Choroid plexus epithelial cell (primary cell): ENCODE data around the gene SPECC1L.
"Not testable (repeated sequence)": the region's sequence is repeated elsewhere in the genome, so short reads cannot be mapped to it uniquely, and the experiment has no call there.

Experiments used
- DNase-seq: peaks from one replicate; pipeline ENCODE4 v3.0.0-alpha.2; 2010; ENCODE audit warnings: low read depth
- H3K4me3 ChIP-seq: 2 replicates; pipeline ENCODE4 v1.5.1; 2011; ENCODE audit warnings: low read depth, mild to moderate bottlenecking, control low read depth, low read length, moderate library complexity
- TF ChIP-seq, protein P1 (sequence below): conservative IDR thresholded peaks from 2 replicates; pipeline ENCODE4 v1.5.1; 2011; ENCODE audit warnings: low read depth, mild to moderate bottlenecking, control low read depth, inconsistent platforms, low read length, moderate library complexity

The SPECC1L gene

DNA sequence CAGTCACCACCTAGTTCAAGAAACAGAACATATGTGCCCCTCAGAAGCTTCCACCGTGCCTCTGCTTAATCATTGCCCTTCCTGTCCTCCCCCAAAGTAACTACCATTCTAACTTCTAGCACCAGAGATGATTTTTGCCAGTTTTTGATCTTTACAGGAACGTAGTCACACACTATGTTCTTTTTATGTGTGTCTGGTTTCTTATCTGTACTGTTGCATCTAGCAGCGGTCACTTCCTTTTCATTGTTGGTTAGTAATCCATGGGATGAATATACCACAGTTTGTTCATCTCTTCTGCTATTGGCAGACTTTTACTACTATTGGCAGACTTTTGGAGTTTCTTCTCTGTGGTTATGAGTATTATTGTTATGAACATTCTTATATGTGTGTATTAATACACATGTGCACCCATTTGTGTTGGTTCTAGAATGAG lies 34.6 kb downstream of the SPECC1L start:
- TF ChIP-seq, protein P1, sequence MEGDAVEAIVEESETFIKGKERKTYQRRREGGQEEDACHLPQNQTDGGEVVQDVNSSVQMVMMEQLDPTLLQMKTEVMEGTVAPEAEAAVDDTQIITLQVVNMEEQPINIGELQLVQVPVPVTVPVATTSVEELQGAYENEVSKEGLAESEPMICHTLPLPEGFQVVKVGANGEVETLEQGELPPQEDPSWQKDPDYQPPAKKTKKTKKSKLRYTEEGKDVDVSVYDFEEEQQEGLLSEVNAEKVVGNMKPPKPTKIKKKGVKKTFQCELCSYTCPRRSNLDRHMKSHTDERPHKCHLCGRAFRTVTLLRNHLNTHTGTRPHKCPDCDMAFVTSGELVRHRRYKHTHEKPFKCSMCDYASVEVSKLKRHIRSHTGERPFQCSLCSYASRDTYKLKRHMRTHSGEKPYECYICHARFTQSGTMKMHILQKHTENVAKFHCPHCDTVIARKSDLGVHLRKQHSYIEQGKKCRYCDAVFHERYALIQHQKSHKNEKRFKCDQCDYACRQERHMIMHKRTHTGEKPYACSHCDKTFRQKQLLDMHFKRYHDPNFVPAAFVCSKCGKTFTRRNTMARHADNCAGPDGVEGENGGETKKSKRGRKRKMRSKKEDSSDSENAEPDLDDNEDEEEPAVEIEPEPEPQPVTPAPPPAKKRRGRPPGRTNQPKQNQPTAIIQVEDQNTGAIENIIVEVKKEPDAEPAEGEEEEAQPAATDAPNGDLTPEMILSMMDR: no peak
- peak; percentile 63 for DNase-seq
- no peak overlapping the region for H3K4me3 ChIP-seq

DNA sequence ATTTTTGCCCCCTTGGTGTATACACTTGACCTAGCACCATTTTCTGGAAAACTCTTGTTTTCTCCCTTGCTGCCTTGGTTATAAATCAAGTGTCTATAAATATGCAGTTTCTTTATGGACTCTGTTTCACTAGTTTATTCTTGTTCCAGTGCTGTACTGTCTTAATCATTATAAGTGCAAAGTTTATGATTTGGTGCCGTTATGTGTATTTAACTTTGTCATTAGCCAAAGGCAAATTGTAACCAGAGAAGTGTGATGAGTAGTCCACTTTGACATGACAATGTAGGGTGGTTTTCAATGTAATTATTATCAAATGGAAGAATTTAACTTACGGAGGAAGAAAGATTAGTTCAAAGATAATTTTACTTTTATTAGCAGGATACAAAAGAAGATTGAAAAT lies 40.3 kb downstream of the SPECC1L start:
- TF ChIP-seq, protein P1: no peak
- DNase-seq: no peak
- H3K4me3 ChIP-seq: no peak overlapping the region

DNA sequence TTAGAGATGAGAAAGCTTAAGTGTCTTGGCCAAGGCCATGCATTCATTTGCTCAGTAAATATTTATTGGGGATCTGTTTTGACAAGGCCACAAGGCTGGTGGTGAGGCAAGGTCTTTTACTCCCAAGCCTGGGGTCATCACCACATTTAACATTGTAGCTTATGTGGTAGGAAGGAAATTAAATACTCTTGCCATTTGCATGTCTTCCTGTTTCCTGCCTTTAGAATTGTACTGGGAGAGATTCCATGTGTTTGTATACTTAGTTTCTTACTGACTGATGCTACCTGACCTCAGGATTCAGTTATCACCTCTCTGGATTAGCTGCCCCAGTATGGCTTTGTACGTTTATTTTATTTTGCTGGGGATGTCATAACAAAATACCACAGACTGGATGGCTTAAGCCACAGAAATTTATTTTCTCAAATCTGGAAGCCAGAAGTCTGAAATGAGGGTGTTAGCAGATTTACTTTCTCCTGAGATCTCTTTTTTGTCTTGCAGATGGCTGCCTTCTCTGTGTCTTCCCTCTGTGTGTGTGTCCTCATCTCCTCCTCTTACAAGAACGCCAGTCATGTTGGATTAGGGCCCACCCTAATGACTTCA lies 44.8 kb downstream of the SPECC1L start:
- TF ChIP-seq, protein P1: no peak
- peak; percentile 68 for DNase-seq
- H3K4me3 ChIP-seq: no peak overlapping the region

DNA sequence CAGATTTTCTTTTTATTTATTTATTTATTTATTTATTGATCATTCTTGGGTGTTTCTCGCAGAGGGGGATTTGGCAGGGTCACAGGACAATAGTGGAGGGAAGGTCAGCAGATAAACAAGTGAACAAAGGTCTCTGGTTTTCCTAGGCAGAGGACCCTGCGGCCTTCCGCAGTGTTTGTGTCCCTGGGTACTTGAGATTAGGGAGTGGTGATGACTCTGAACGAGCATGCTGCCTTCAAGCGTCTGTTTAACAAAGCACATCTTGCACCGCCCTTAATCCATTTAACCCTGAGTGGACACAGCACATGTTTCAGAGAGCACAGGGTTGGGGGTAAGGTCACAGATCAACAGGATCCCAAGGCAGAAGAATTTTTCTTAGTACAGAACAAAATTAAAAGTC lies 45.6 kb downstream of the SPECC1L start:
- not testable (repeated sequence) for DNase-seq, H3K4me3 ChIP-seq

DNA sequence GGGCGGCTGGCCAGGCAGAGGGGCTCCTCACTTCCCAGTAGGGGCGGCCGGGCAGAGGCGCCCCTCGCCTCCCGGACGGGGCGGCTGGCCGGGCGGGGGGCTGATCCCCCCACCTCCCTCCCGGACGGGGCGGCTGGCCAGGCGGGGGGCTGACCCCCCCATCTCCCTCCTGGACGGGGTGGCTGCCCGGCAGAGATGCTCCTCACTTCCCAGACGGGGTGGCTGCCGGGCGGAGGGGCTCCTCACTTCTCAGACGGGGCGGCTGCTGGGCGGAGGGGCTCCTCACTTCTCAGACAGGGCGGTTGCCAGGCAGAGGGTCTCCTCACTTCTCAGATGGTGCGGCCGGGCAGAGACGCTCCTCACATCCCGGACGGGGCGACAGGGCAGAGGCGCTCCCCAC lies 46.9 kb downstream of the SPECC1L start:
- H3K4me3 ChIP-seq, DNase-seq: not testable (repeated sequence)

DNA sequence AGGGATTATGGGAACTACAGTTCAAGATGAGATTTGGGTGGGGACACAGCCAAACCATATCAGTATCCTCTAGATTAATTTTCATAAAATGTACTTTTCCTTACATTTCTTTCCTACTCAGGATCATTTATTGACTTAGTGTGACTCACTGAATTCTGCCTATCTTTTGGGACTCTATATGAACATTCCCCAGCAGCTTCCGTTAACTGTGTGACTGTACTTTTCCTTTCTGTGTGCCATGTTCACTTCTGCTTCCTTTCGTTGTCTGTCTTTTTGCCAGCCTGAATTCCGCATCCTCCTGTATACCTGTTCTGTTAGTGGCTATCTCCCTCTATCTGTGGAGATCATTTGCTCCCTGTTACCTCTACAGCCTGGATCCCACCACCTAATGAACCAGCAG lies 48.8 kb downstream of the SPECC1L start:
- DNase-seq: peak; percentile 48
- TF ChIP-seq, protein P1: no peak
- no peak overlapping the region for H3K4me3 ChIP-seq

DNA sequence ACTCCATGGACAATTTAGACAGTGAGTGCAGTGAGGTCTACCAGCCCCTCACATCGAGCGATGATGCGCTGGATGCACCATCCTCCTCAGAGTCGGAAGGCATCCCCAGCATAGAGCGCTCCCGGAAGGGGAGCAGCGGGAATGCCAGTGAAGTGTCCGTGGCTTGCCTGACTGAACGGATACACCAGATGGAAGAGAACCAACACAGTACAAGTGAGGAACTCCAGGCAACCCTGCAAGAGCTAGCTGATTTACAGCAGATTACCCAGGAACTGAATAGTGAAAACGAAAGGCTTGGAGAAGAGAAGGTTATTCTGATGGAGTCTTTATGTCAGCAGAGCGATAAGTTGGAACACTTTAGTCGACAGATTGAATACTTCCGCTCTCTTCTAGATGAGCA lies 51.4 kb downstream of the SPECC1L start:
- TF ChIP-seq, protein P1: no peak
- H3K4me3 ChIP-seq: no peak overlapping the region
- DNase-seq: no peak

DNA sequence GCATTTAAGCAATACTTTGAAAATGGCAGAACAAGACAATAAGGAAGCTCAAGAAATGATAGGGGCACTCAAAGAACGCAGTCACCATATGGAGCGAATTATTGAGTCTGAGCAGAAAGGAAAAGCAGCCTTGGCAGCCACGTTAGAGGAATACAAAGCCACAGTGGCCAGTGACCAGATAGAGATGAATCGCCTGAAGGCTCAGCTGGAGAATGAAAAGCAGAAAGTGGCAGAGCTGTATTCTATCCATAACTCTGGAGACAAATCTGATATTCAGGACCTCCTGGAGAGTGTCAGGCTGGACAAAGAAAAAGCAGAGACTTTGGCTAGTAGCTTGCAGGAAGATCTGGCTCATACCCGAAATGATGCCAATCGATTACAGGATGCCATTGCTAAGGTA lies 51.9 kb downstream of the SPECC1L start:
- no peak for DNase-seq
- no peak overlapping the region for H3K4me3 ChIP-seq
- TF ChIP-seq, protein P1: no peak
